ENCODE results near the gene RECK. TPM values are rescaled to one million over a fixed set of nuclear protein-coding genes. Genes with fewer than 3 reads are reported as not detected.

The RECK gene
- total and polyA plus RNA-seq, 2 donors (not counting 1 experiment from before 2014, with no cell fraction given) = 98.4 to 212 TPM

DNA sequence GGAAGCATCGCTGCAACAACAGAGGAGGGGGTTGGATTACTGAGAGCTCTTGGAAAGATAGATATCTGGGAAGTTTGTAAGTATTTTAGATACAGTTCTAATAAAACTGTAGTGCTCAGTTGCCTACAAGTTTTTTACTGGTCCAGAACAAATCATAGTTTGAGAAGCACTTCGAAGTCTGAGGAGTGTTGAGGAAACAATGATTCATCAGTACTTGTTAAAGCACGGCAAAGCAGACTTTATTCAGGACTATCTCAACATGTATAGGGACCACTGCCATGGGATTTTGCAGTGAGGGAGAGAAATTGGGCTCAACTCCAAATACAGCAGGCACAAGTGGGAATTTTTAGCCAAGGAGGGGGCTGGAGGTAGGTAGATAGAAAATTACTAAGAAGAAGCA, 25.3 kb upstream of the RECK start:
- Histone ChIP-seq H2AFZ (ENCODE audit: low read length) (no peak overlapping the region), H4K20me1 (ENCODE audit: control insufficient read depth, extremely low read depth, insufficient read depth, low read length) (no peaks in the 10 kb centered on the region), H3K4me3 (replicated peaks in 1 of 4; ENCODE audit: control extremely low read depth in 1 of 4, insufficient read depth in 1 of 4, low read depth in 3 of 4, low read length in 4 of 4) (no peak overlapping the region), H3K27me3 (ENCODE audit: control insufficient read depth, insufficient read depth, low read length) (peaks cover 5% of the 10 kb centered on the region), H3K9me3 (ENCODE audit: control insufficient read depth, insufficient read depth, low read depth, low read length) (no peaks in the 10 kb centered on the region), H3K9ac (ENCODE audit: insufficient read depth, low read length) (no peak overlapping the region), H3K27ac (ENCODE audit: insufficient read depth, low read length) (no peak overlapping the region), H3K36me3 (ENCODE audit: control insufficient read depth, insufficient read depth, low read length) (no peaks in the 10 kb centered on the region), H3K4me1 (ENCODE audit: control insufficient read depth, extremely low read depth, insufficient read depth, low read length) (no peaks in the 10 kb centered on the region), H3K79me2 (ENCODE audit: control insufficient read depth, insufficient read depth, low read length) (no peaks in the 10 kb centered on the region), H3K4me2 (ENCODE audit: extremely low read depth, insufficient read depth, low read length) (no peak overlapping the region)
- peak in 1 of 2 donors; percentile 62 for DNase-seq (ENCODE audit: low read depth in 2 of 2)
- TF ChIP-seq, protein P1, sequence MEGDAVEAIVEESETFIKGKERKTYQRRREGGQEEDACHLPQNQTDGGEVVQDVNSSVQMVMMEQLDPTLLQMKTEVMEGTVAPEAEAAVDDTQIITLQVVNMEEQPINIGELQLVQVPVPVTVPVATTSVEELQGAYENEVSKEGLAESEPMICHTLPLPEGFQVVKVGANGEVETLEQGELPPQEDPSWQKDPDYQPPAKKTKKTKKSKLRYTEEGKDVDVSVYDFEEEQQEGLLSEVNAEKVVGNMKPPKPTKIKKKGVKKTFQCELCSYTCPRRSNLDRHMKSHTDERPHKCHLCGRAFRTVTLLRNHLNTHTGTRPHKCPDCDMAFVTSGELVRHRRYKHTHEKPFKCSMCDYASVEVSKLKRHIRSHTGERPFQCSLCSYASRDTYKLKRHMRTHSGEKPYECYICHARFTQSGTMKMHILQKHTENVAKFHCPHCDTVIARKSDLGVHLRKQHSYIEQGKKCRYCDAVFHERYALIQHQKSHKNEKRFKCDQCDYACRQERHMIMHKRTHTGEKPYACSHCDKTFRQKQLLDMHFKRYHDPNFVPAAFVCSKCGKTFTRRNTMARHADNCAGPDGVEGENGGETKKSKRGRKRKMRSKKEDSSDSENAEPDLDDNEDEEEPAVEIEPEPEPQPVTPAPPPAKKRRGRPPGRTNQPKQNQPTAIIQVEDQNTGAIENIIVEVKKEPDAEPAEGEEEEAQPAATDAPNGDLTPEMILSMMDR (conservative IDR thresholded peaks at IDR 0.05 in 1 of 2, IDR thresholded peaks at IDR 0.05 in 1 of 2; ENCODE audit: low read depth in 1 of 2, low read length in 2 of 2) = no peak
- no peak for TF ChIP-seq EZH2 (IDR thresholded peaks at IDR 0.05; ENCODE audit: low read length, missing control alignments)

DNA sequence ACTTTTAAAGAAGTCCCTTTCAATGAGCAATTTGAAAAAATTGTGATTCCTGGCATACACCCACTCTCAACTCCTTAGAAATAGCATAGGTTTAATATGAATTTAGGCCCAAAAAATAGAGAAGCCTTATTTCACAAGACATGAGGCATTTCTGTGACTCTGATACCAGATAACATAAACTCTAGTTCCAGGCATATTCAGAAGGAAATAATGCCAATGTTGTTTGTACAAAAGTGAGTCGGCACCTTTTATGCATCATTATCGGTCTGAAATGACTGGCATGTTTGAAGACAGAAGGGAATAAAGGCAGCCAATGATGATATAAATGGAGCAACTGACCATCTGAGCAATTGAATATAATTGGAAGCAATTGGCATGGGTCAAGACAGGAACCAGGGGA, 19.4 kb upstream of the RECK start:
- H2AFZ ChIP-seq (ENCODE audit: low read length) = no peak overlapping the region
- no peak overlapping the region for H3K4me3 ChIP-seq (replicated peaks in 1 of 4; ENCODE audit: control extremely low read depth in 1 of 4, insufficient read depth in 1 of 4, low read depth in 3 of 4, low read length in 4 of 4)
- no peaks in the 10 kb centered on the region for H3K27me3 ChIP-seq (ENCODE audit: control insufficient read depth, insufficient read depth, low read length)
- no peak for DNase-seq (ENCODE audit: low read depth in 2 of 2)
- no peak overlapping the region for H3K9ac ChIP-seq (ENCODE audit: insufficient read depth, low read length)
- H3K4me1 ChIP-seq (ENCODE audit: control insufficient read depth, extremely low read depth, insufficient read depth, low read length) = peaks cover 2% of the 10 kb centered on the region
- no peaks in the 10 kb centered on the region for H3K9me3 ChIP-seq (ENCODE audit: control insufficient read depth, insufficient read depth, low read depth, low read length)
- H3K4me2 ChIP-seq (ENCODE audit: extremely low read depth, insufficient read depth, low read length) = no peak overlapping the region
- H3K79me2 ChIP-seq (ENCODE audit: control insufficient read depth, insufficient read depth, low read length) = no peaks in the 10 kb centered on the region
- H4K20me1 ChIP-seq (ENCODE audit: control insufficient read depth, extremely low read depth, insufficient read depth, low read length) = no peaks in the 10 kb centered on the region
- TF ChIP-seq, protein P1 (conservative IDR thresholded peaks at IDR 0.05 in 1 of 2, IDR thresholded peaks at IDR 0.05 in 1 of 2; ENCODE audit: low read depth in 1 of 2, low read length in 2 of 2) = no peak
- no peak for TF ChIP-seq EZH2 (IDR thresholded peaks at IDR 0.05; ENCODE audit: low read length, missing control alignments)
- H3K36me3 ChIP-seq (ENCODE audit: control insufficient read depth, insufficient read depth, low read length) = no peaks in the 10 kb centered on the region
- H3K27ac ChIP-seq (ENCODE audit: insufficient read depth, low read length) = no peak overlapping the region

DNA sequence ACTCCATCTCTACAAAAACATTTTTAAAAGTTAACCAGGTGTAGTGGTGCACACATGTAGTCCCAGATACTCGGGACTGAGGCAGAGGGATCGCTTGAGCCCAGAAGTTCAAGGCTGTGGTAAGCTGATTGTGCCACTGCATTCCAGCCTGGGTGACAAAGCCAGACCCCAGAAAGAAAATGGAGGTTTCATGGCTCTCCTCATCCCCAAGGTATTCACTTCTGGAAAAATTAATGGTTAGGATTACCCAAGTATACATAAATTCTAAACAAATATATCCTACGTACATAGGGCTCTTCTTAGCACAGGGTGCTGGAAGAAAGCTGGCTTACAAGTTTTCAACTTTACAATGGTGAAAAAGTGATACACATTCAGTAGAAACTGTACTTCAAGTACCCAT, 18.6 kb upstream of the RECK start:
- H3K36me3 ChIP-seq (ENCODE audit: control insufficient read depth, insufficient read depth, low read length) = no peaks in the 10 kb centered on the region
- H3K4me1 ChIP-seq (ENCODE audit: control insufficient read depth, extremely low read depth, insufficient read depth, low read length) = peaks cover 2% of the 10 kb centered on the region
- no peaks in the 10 kb centered on the region for H3K79me2 ChIP-seq (ENCODE audit: control insufficient read depth, insufficient read depth, low read length)
- no peak overlapping the region for H3K4me3 ChIP-seq (replicated peaks in 1 of 4; ENCODE audit: control extremely low read depth in 1 of 4, insufficient read depth in 1 of 4, low read depth in 3 of 4, low read length in 4 of 4)
- no peaks in the 10 kb centered on the region for H3K9me3 ChIP-seq (ENCODE audit: control insufficient read depth, insufficient read depth, low read depth, low read length)
- TF ChIP-seq EZH2 (IDR thresholded peaks at IDR 0.05; ENCODE audit: low read length, missing control alignments) = no peak
- TF ChIP-seq, protein P1 (conservative IDR thresholded peaks at IDR 0.05 in 1 of 2, IDR thresholded peaks at IDR 0.05 in 1 of 2; ENCODE audit: low read depth in 1 of 2, low read length in 2 of 2) = no peak
- no peak overlapping the region for H3K9ac ChIP-seq (ENCODE audit: insufficient read depth, low read length)
- DNase-seq (ENCODE audit: low read depth in 2 of 2) = no peak
- H3K27ac ChIP-seq (ENCODE audit: insufficient read depth, low read length) = no peak overlapping the region
- H4K20me1 ChIP-seq (ENCODE audit: control insufficient read depth, extremely low read depth, insufficient read depth, low read length) = no peaks in the 10 kb centered on the region
- H3K4me2 ChIP-seq (ENCODE audit: extremely low read depth, insufficient read depth, low read length) = no peak overlapping the region
- H3K27me3 ChIP-seq (ENCODE audit: control insufficient read depth, insufficient read depth, low read length) = no peaks in the 10 kb centered on the region
- no peak overlapping the region for H2AFZ ChIP-seq (ENCODE audit: low read length)
